CD1c-positive myeloid dendritic cell (primary cell): ENCODE results near the gene TMEM117.
"Not testable (repeated sequence)": the region's sequence is repeated elsewhere in the genome, so short reads cannot be mapped to it uniquely, and the experiment has no call there.

ENCODE experiments used
- DNase-seq: peaks from one replicate; pipeline ENCODE4 v3.0.0-alpha.2; 2016; ENCODE audit errors: extremely low spot score

Gene TMEM117

GRCh38 chr12:44217146-44217883 is 381.4 kb downstream of the TMEM117 start:
- DNase-seq: no peak

GRCh38 chr12:44223736-44224135 is 387.9 kb downstream of the TMEM117 start:
- DNase-seq: no peak

GRCh38 chr12:44224399-44225148 is 388.7 kb downstream of the TMEM117 start:
- DNase-seq: no peak

GRCh38 chr12:44225149-44225510 is 389.2 kb downstream of the TMEM117 start:
- DNase-seq: no peak

GRCh38 chr12:44227616-44228015 is 391.7 kb downstream of the TMEM117 start:
- no peak for DNase-seq

GRCh38 chr12:44229846-44230245 is 394.0 kb downstream of the TMEM117 start:
- DNase-seq: no peak

GRCh38 chr12:44235674-44236073 is 399.8 kb downstream of the TMEM117 start:
- DNase-seq: no peak

- DNase-seq: no peak
Measured at GRCh38 chr12:44240186-44240585, 404.3 kb downstream of the TMEM117 start.

GRCh38 chr12:44245932-44246331 is 410.1 kb downstream of the TMEM117 start:
- no peak for DNase-seq

- no peak for DNase-seq
Measured at GRCh38 chr12:44246482-44247105, 410.7 kb downstream of the TMEM117 start.

- DNase-seq: no peak
Measured at GRCh38 chr12:44247588-44247987, 411.7 kb downstream of the TMEM117 start.

- DNase-seq: no peak
Measured at GRCh38 chr12:44248436-44248835, 412.6 kb downstream of the TMEM117 start.

- not testable (repeated sequence) for DNase-seq
Measured at GRCh38 chr12:44250440-44250839, 414.6 kb downstream of the TMEM117 start.

- DNase-seq: no peak
Measured at GRCh38 chr12:44253338-44253856, 417.5 kb downstream of the TMEM117 start.

GRCh38 chr12:44258246-44258645 is 422.4 kb downstream of the TMEM117 start:
- no peak for DNase-seq

GRCh38 chr12:44259890-44260289 is 424.0 kb downstream of the TMEM117 start:
- no peak for DNase-seq

GRCh38 chr12:44260581-44260980 is 424.7 kb downstream of the TMEM117 start:
- no peak for DNase-seq

GRCh38 chr12:44285321-44285960 is 449.6 kb downstream of the TMEM117 start:
- no peak for DNase-seq

- no peak for DNase-seq
Measured at GRCh38 chr12:44286336-44286735, 450.5 kb downstream of the TMEM117 start.

GRCh38 chr12:44286821-44287505 is 451.1 kb downstream of the TMEM117 start:
- no peak for DNase-seq

- no peak for DNase-seq
Measured at GRCh38 chr12:44287545-44287944, 451.7 kb downstream of the TMEM117 start.

GRCh38 chr12:44294649-44295048 is 458.8 kb downstream of the TMEM117 start:
- DNase-seq: no peak
